Mesendoderm (in vitro differentiated cells): ENCODE data around the gene OR1A2.
"Not testable (repeated sequence)": the region's sequence is repeated elsewhere in the genome, so short reads cannot be mapped to it uniquely, and the experiment has no call there.

Experiments used
- DNase-seq: peaks from one replicate; pipeline ENCODE4 v3.0.0; 2013
- H2AK5ac ChIP-seq: 2 replicates; pipeline ENCODE4 v1.6.1; 2013; ENCODE audit warnings: low read length, inconsistent platforms
- H2BK120ac ChIP-seq: 2 replicates; pipeline ENCODE4 v1.6.1; 2013; ENCODE audit warnings: low read depth, mild to moderate bottlenecking, low read length, moderate library complexity, mixed read lengths
- H2BK15ac ChIP-seq: replicated peaks from 2 replicates; pipeline ENCODE4 v1.6.1; 2013; ENCODE audit warnings: low read depth, mild to moderate bottlenecking, moderate library complexity
- H2BK5ac ChIP-seq: 2 replicates; pipeline ENCODE4 v1.6.1; 2013; ENCODE audit warnings: low read length, inconsistent platforms
- H3K18ac ChIP-seq: 2 replicates; pipeline ENCODE4 v1.6.1; 2013; ENCODE audit warnings: mild to moderate bottlenecking, low read length, mixed read lengths
- H3K23ac ChIP-seq: one replicate; pipeline ENCODE4 v1.6.1; 2013; ENCODE audit warnings: low read length
- H3K27ac ChIP-seq: 2 replicates; pipeline ENCODE4 v1.5.1; 2013; ENCODE audit warnings: low read depth, mild to moderate bottlenecking, inconsistent platforms, low read length, moderate library complexity
- H3K27me3 ChIP-seq: 2 replicates; pipeline ENCODE4 v1.6.1; 2013; ENCODE audit warnings: low read length, control low read depth, mild to moderate bottlenecking, inconsistent platforms; ENCODE audit not compliant: insufficient read depth, poor library complexity
- H3K36me3 ChIP-seq: 2 replicates; pipeline ENCODE4 v1.6.1; 2013; ENCODE audit warnings: low read length, inconsistent platforms; ENCODE audit not compliant: control insufficient read depth, insufficient read depth
- H3K4ac ChIP-seq: one replicate; pipeline ENCODE4 v1.6.1; 2013; ENCODE audit warnings: low read depth, mild to moderate bottlenecking, low read length, moderate library complexity
- H3K4me1 ChIP-seq: 2 replicates; pipeline ENCODE4 v1.6.1; 2013; ENCODE audit warnings: low read depth, low read length, inconsistent platforms; ENCODE audit not compliant: control insufficient read depth
- H3K4me2 ChIP-seq: 2 replicates; pipeline ENCODE4 v1.6.1; 2013; ENCODE audit warnings: low read length
- H3K4me3 ChIP-seq: 2 replicates; pipeline ENCODE4 v1.5.1; 2013; ENCODE audit warnings: mild to moderate bottlenecking, low read length
- H3K56ac ChIP-seq: one replicate; pipeline ENCODE4 v1.6.1; 2013; ENCODE audit warnings: low read length
- H3K79me1 ChIP-seq: 2 replicates; pipeline ENCODE4 v1.6.1; 2013; ENCODE audit warnings: low read length, inconsistent platforms
- H3K79me2 ChIP-seq: 2 replicates; pipeline ENCODE4 v1.6.1; 2013; ENCODE audit warnings: mild to moderate bottlenecking, low read length; ENCODE audit not compliant: control insufficient read depth, insufficient read depth
- H3K9ac ChIP-seq: 2 replicates; pipeline ENCODE4 v1.6.1; 2013; ENCODE audit warnings: low read length, inconsistent platforms
- H4K5ac ChIP-seq: one replicate; pipeline ENCODE4 v1.6.1; 2013; ENCODE audit warnings: low read length
- H4K8ac ChIP-seq: one replicate; pipeline ENCODE4 v1.6.1; 2013; ENCODE audit warnings: low read depth, mild to moderate bottlenecking, control low read depth, low read length, moderate library complexity
- WGBS: extraction: QIAGEN DNeasy Blood & Tissue Kit; methylation state at CpG from one replicate; pipeline ENCODE4 v1.1.7; 2013; ENCODE audit warnings: low lambda C conversion rate, missing lambda C conversion rate; ENCODE audit not compliant: insufficient coverage; ENCODE audit errors: extremely low coverage; 5-methylcytosine and 5-hydroxymethylcytosine counted together

OR1A2 gene

GRCh38 chr17:3232300-3232699 lies 35.0 kb downstream of the OR1A2 start:
- H3K27ac ChIP-seq, H3K36me3 ChIP-seq, H3K4me1 ChIP-seq, H3K4me3 ChIP-seq, H2BK15ac ChIP-seq, H3K79me1 ChIP-seq, DNase-seq, H2BK5ac ChIP-seq, H4K8ac ChIP-seq, H3K23ac ChIP-seq, H3K4me2 ChIP-seq, H3K56ac ChIP-seq, H3K9ac ChIP-seq, H2BK120ac ChIP-seq, H3K18ac ChIP-seq, H4K5ac ChIP-seq, H2AK5ac ChIP-seq, H3K27me3 ChIP-seq, H3K4ac ChIP-seq, H3K79me2 ChIP-seq: not testable (repeated sequence)
- WGBS, result no CpG with 5 or more reads among the region's 8 CpGs

- H3K9ac ChIP-seq, H3K27me3 ChIP-seq, DNase-seq, H2AK5ac ChIP-seq, H3K18ac ChIP-seq, H2BK120ac ChIP-seq, H4K5ac ChIP-seq, H3K79me2 ChIP-seq, H3K4me2 ChIP-seq, H3K27ac ChIP-seq, H3K56ac ChIP-seq, H3K4me3 ChIP-seq, H3K4me1 ChIP-seq, H2BK5ac ChIP-seq, H2BK15ac ChIP-seq, H3K36me3 ChIP-seq, H3K79me1 ChIP-seq, H3K4ac ChIP-seq, H4K8ac ChIP-seq, H3K23ac ChIP-seq: not testable (repeated sequence)
- WGBS, result no CpG with 5 or more reads among the region's 2 CpGs
Observed at GRCh38 chr17:3238685-3239084, 41.4 kb downstream of the OR1A2 start.

GRCh38 chr17:3241044-3241443 lies 43.7 kb downstream of the OR1A2 start:
- H4K5ac ChIP-seq, H3K23ac ChIP-seq, H2BK15ac ChIP-seq, H3K4me2 ChIP-seq, H3K4ac ChIP-seq, H3K79me1 ChIP-seq, DNase-seq, H3K27me3 ChIP-seq, H3K36me3 ChIP-seq, H3K27ac ChIP-seq, H3K9ac ChIP-seq, H3K4me3 ChIP-seq, H3K79me2 ChIP-seq, H2AK5ac ChIP-seq, H3K18ac ChIP-seq, H4K8ac ChIP-seq, H2BK5ac ChIP-seq, H3K56ac ChIP-seq, H2BK120ac ChIP-seq, H3K4me1 ChIP-seq: not testable (repeated sequence)
- no CpG with 5 or more reads among the region's 1 CpG for WGBS

- H2BK120ac ChIP-seq, H3K4ac ChIP-seq, H3K79me1 ChIP-seq, H3K23ac ChIP-seq, H3K4me3 ChIP-seq, H2BK15ac ChIP-seq, H2BK5ac ChIP-seq, H3K79me2 ChIP-seq, DNase-seq, H3K4me1 ChIP-seq, H3K18ac ChIP-seq, H3K4me2 ChIP-seq, H4K5ac ChIP-seq, H2AK5ac ChIP-seq, H3K27me3 ChIP-seq, H3K9ac ChIP-seq, H3K56ac ChIP-seq, H4K8ac ChIP-seq, H3K36me3 ChIP-seq, H3K27ac ChIP-seq: not testable (repeated sequence)
- WGBS, result no CpG with 5 or more reads among the region's 1 CpG
Observed at GRCh38 chr17:3244841-3245240, 47.5 kb downstream of the OR1A2 start.
